SU-DHL-6 (cell line): ENCODE results near the gene PLAAT3.
"Not testable (repeated sequence)": the region's sequence is repeated elsewhere in the genome, so short reads cannot be mapped to it uniquely, and the experiment has no call there.

Source experiments
- H2AFZ ChIP-seq: fragments of 200-600 bp; sonication (generic); 2 replicates; pipeline ENCODE4 v1.6.1; 2014; ENCODE audit warnings: low read depth, mild to moderate bottlenecking, moderate library complexity, mixed read lengths, antibody characterized with exemption, low read length; ENCODE audit not compliant: severe bottlenecking
- H3F3A ChIP-seq: fragments of 200-600 bp; shearing (Covaris generic); 2 replicates; pipeline ENCODE4 v1.6.0; 2016; ENCODE audit warnings: antibody characterized with exemption, mild to moderate bottlenecking; ENCODE audit not compliant: insufficient read depth
- H3K27ac ChIP-seq: fragments of 200-600 bp; sonication (generic); 2 replicates; pipeline ENCODE4 v1.5.1; 2016; ENCODE audit warnings: low read depth, mild to moderate bottlenecking, low read length, moderate library complexity, mixed read lengths
- H3K27me3 ChIP-seq: fragments of 200-600 bp; sonication (generic), shearing (Covaris generic); 2 replicates; pipeline ENCODE4 v1.6.0; 2014; ENCODE audit warnings: mild to moderate bottlenecking, low read length
- H3K36me3 ChIP-seq: fragments of 200-600 bp; sonication (generic); 2 replicates; pipeline ENCODE4 v1.6.1; 2014; ENCODE audit warnings: mild to moderate bottlenecking, low read length, mixed read lengths
- H3K4me2 ChIP-seq: fragments of 300-600, 200-600 bp; shearing (Covaris generic), sonication (generic); 2 replicates; pipeline ENCODE4 v1.6.0; 2014; ENCODE audit warnings: low read length, low read depth, mild to moderate bottlenecking; ENCODE audit not compliant: poor library complexity, severe bottlenecking
- H3K4me3 ChIP-seq: fragments of 200-600 bp; sonication (generic); 2 replicates; pipeline ENCODE4 v1.5.1; 2014; ENCODE audit warnings: antibody characterized with exemption, low read length, mild to moderate bottlenecking, mixed read lengths; ENCODE audit not compliant: insufficient read depth, poor library complexity, severe bottlenecking
- H3K79me2 ChIP-seq: fragments of 200-600 bp; sonication (generic); 2 replicates; pipeline ENCODE4 v1.6.1; 2014; ENCODE audit warnings: mild to moderate bottlenecking, low read length, moderate library complexity; ENCODE audit not compliant: insufficient read depth
- H3K9ac ChIP-seq: fragments of 200-600 bp; sonication (generic); 2 replicates; pipeline ENCODE4 v1.7.0; 2014; ENCODE audit warnings: mild to moderate bottlenecking, low read length
- H3K9me2 ChIP-seq: fragments of 200-600 bp; sonication (generic); replicated peaks from 2 replicates; pipeline ENCODE4 v1.6.1; 2014; ENCODE audit warnings: low read length; ENCODE audit not compliant: insufficient read depth
- H3K9me3 ChIP-seq: fragments of 200-600 bp; sonication (generic); 2 replicates; pipeline ENCODE4 v1.6.1; 2014; ENCODE audit warnings: low read length, mixed read lengths; ENCODE audit not compliant: insufficient read depth
- H4K20me1 ChIP-seq: fragments of 200-600 bp; sonication (generic); 2 replicates; pipeline ENCODE4 v1.6.1; 2014; ENCODE audit warnings: low read depth, mild to moderate bottlenecking, antibody characterized with exemption, low read length, moderate library complexity, mixed read lengths
- CTCF ChIP-seq: fragments of 200-600 bp; sonication (generic); IDR thresholded peaks from one replicate; pipeline ENCODE4 v1.5.1; 2017; ENCODE audit warnings: antibody characterized with exemption, mild to moderate bottlenecking, low read length, moderate library complexity; ENCODE audit not compliant: insufficient read depth, poor library complexity, severe bottlenecking
- EZH2phosphoT487 ChIP-seq: fragments of 200-600 bp; sonication (generic), shearing (Covaris generic); conservative IDR thresholded peaks from 2 replicates; pipeline ENCODE4 v1.6.1; 2018; ENCODE audit warnings: mild to moderate bottlenecking, antibody characterized with exemption, low read length, moderate library complexity, mixed read lengths

PLAAT3 gene

GRCh38 chr11:63603180-63603518 lies 11.1 kb downstream of the PLAAT3 start:
- Histone ChIP-seq H4K20me1 (no peaks in the 10 kb centered on the region), H3K4me2 (no peak overlapping the region), H3F3A (no peaks in the 10 kb centered on the region), H2AFZ (no peak overlapping the region), H3K79me2 (no peaks in the 10 kb centered on the region), H3K4me3 (no peak overlapping the region), H3K9ac (no peak overlapping the region), H3K9me3 (no peaks in the 10 kb centered on the region), H3K27me3 (no peaks in the 10 kb centered on the region), H3K9me2 (no peaks in the 10 kb centered on the region), H3K27ac (no peak overlapping the region), H3K36me3 (no peaks in the 10 kb centered on the region)
- TF ChIP-seq EZH2phosphoT487 (no peak), CTCF (no peak)

- H3K79me2 ChIP-seq, H3K27ac ChIP-seq, H3K9me2 ChIP-seq: not testable (repeated sequence)
These were observed 11.7 kb downstream of the PLAAT3 start for GRCh38 chr11:63602290-63603179.

GRCh38 chr11:63599211-63600122 lies 14.8 kb downstream of the PLAAT3 start:
- Histone ChIP-seq H2AFZ (no peak overlapping the region), H3K27me3 (no peaks in the 10 kb centered on the region), H3K4me2 (no peak overlapping the region), H3K9me2 (no peaks in the 10 kb centered on the region), H3K27ac (no peak overlapping the region), H3K36me3 (no peaks in the 10 kb centered on the region), H3K79me2 (no peaks in the 10 kb centered on the region), H4K20me1 (no peaks in the 10 kb centered on the region), H3K9ac (no peak overlapping the region), H3K4me3 (no peak overlapping the region), H3F3A (no peaks in the 10 kb centered on the region), H3K9me3 (no peaks in the 10 kb centered on the region)
- TF ChIP-seq CTCF = no peak
- no peak for TF ChIP-seq EZH2phosphoT487

More at GRCh38 chr11:63602290-63603179, 11.7 kb downstream of the PLAAT3 start:
- not testable (repeated sequence) for H4K20me1 ChIP-seq, H3K4me3 ChIP-seq, H3K27me3 ChIP-seq, H2AFZ ChIP-seq, H3K4me2 ChIP-seq, H3F3A ChIP-seq, H3K9ac ChIP-seq, H3K36me3 ChIP-seq, H3K9me3 ChIP-seq

- H3K9me3 ChIP-seq = no peaks in the 10 kb centered on the region
- H4K20me1 ChIP-seq = no peaks in the 10 kb centered on the region
- no peaks in the 10 kb centered on the region for H3K9me2 ChIP-seq
- H3K4me3 ChIP-seq = no peak overlapping the region
- H3K27me3 ChIP-seq = no peaks in the 10 kb centered on the region
- no peak overlapping the region for H3K9ac ChIP-seq
- no peaks in the 10 kb centered on the region for H3F3A ChIP-seq
- H3K27ac ChIP-seq = no peak overlapping the region
- no peak overlapping the region for H3K4me2 ChIP-seq
- no peaks in the 10 kb centered on the region for H3K79me2 ChIP-seq
- no peak overlapping the region for H2AFZ ChIP-seq
- TF ChIP-seq CTCF (no peak), EZH2phosphoT487 (no peak)
- no peaks in the 10 kb centered on the region for H3K36me3 ChIP-seq
These were observed 15.7 kb downstream of the PLAAT3 start for GRCh38 chr11:63598556-63598955.
